Activated naive CD8-positive, alpha-beta T cell treated with anti-CD3 and anti-CD28 coated beads, Interleukin-2, amount 50 U/mL, for 24 hours (primary cell): Measurements from ENCODE around the gene RYR3.

Experiments used
- ATAC-seq: fragments of 150-1000 bp; cut with Tn5 transposase; one replicate; pipeline ENCODE4 v1.10.0; 2021
- DNase-seq: peaks from one replicate; pipeline ENCODE4 v3.0.0; 2021
- H3K27ac Mint-ChIP-seq: one replicate; pipeline ENCODE4 v1.8.0; 2021; ENCODE audit warnings: mild to moderate bottlenecking, mixed read lengths
- H3K27me3 Mint-ChIP-seq: one replicate; pipeline ENCODE4 v1.8.0; 2021; ENCODE audit warnings: mixed read lengths
- H3K36me3 Mint-ChIP-seq: one replicate; pipeline ENCODE4 v1.8.0; 2021; ENCODE audit warnings: low read depth, mixed read lengths
- H3K4me1 Mint-ChIP-seq: one replicate; pipeline ENCODE4 v1.8.0; 2021; ENCODE audit warnings: mixed read lengths
- H3K4me3 Mint-ChIP-seq: one replicate; pipeline ENCODE4 v1.8.0; 2021; ENCODE audit warnings: mild to moderate bottlenecking, moderate library complexity, mixed read lengths
- H3K9me3 Mint-ChIP-seq: one replicate; pipeline ENCODE4 v1.8.0; 2021; ENCODE audit warnings: mixed read lengths

Gene RYR3

DNA sequence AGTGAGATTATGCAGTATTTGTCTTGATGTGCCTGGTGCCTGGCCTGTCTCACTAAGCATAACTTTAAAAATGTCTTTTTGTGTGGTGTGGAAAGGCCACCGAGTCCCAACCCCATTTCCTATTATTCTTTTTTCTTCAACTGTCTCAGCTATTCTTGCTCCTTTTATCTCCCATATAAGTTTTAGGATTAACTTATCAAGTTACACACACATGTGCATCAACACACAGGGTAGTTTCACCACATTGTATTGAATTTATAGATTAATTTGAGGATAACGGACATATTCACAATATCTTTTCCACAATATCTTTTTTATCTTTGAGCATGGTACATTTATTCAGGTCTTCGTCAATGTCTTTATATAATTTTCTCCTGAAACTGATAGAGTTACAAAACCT is 127.6 kb downstream of the RYR3 start:
- DNase-seq = no peak
- Mint-ChIP-seq H3K36me3 (no peaks in the 10 kb centered on the region), H3K4me1 (no peaks in the 10 kb centered on the region), H3K9me3 (no peaks in the 10 kb centered on the region), H3K4me3 (no peak overlapping the region), H3K27ac (no peak overlapping the region), H3K27me3 (peaks cover 18% of the 10 kb centered on the region)
- no peak for ATAC-seq

- Mint-ChIP-seq H3K9me3 (no peaks in the 10 kb centered on the region), H3K4me1 (no peaks in the 10 kb centered on the region), H3K4me3 (no peak overlapping the region), H3K27ac (no peak overlapping the region), H3K27me3 (peaks cover 22% of the 10 kb centered on the region), H3K36me3 (no peaks in the 10 kb centered on the region)
- no peak for ATAC-seq
- no peak for DNase-seq
Observed at GRCh38 chr15:33440900-33441299, 130.1 kb downstream of the RYR3 start.

- ATAC-seq = no peak
- no peak for DNase-seq
- no peak overlapping the region for H3K27ac Mint-ChIP-seq
- H3K4me3 Mint-ChIP-seq = no peak overlapping the region
- no peaks in the 10 kb centered on the region for H3K9me3 Mint-ChIP-seq
- no peaks in the 10 kb centered on the region for H3K4me1 Mint-ChIP-seq
- H3K36me3 Mint-ChIP-seq = no peaks in the 10 kb centered on the region
- H3K27me3 Mint-ChIP-seq = peaks cover 21% of the 10 kb centered on the region
Observed at GRCh38 chr15:33442449-33442848, 131.7 kb downstream of the RYR3 start.

DNA sequence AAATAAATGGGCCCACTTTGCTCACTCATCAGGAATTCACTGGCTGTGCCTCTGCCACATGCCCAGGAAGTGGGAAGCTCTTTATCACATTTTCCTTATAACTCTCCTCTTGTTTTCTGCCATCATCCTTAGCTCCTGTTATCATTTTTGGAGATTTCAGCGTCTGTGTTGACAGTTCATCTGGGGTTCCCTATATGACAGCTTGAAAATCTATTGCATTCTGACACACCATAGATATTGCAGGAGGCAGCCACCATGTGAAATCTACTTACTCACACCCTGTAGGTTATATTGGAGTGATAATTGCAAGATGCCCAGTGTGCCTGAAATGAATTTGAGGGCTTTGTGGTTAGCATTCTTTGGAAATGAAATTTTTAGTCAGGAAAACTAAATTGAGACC is 132.9 kb downstream of the RYR3 start:
- Mint-ChIP-seq H3K36me3 (no peaks in the 10 kb centered on the region), H3K4me3 (no peak overlapping the region), H3K4me1 (no peaks in the 10 kb centered on the region), H3K27me3 (peaks cover 22% of the 10 kb centered on the region), H3K27ac (no peak overlapping the region), H3K9me3 (no peaks in the 10 kb centered on the region)
- DNase-seq (no peak), ATAC-seq (no peak)

DNA sequence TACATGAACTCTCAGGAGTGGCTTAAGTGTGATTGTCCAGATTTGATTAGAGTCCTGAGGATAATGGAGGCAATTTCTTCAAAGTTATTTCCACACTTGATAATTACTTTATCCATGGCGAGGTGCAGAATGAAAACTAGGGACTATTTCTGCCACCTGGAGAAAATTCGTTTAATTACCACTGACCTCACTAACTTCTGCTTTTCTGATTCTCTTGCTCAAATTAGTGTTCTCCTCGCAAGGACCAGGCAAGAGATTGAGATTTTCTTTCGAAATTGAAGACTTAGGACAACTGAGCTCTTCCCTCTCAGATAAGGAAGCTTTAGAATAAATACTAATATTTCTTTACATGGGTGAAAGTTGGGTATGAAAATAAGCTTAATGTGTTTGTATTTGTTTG is 135.2 kb downstream of the RYR3 start:
- Mint-ChIP-seq H3K4me1 (no peaks in the 10 kb centered on the region), H3K36me3 (no peaks in the 10 kb centered on the region), H3K27me3 (peaks cover 15% of the 10 kb centered on the region), H3K27ac (no peak overlapping the region), H3K9me3 (no peaks in the 10 kb centered on the region), H3K4me3 (no peak overlapping the region)
- ATAC-seq (no peak), DNase-seq (no peak)

DNA sequence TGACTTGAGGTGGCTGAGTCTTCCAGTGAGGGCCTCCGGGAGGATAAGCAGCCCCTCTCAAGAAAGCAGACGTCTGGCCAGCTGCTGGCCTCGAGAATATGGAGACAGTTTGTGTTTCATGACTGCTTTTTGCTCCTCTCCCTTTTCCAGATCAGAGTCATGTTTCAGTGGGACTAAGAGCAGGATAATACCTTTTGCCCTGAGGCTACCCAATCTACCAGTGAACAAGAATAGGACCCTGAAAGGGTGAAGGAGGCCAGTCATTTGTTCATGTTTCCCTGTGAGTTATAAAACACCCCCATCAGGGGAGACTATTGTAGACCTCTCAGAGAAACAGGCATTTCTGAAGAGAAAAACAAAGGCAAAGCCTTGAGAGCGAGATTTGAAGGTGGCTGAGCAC is 137.4 kb downstream of the RYR3 start:
- no peak for ATAC-seq
- DNase-seq = no peak
- Mint-ChIP-seq H3K4me1 (no peaks in the 10 kb centered on the region), H3K27me3 (peaks cover 12% of the 10 kb centered on the region), H3K9me3 (no peaks in the 10 kb centered on the region), H3K27ac (no peak overlapping the region), H3K36me3 (no peaks in the 10 kb centered on the region), H3K4me3 (no peak overlapping the region)

DNA sequence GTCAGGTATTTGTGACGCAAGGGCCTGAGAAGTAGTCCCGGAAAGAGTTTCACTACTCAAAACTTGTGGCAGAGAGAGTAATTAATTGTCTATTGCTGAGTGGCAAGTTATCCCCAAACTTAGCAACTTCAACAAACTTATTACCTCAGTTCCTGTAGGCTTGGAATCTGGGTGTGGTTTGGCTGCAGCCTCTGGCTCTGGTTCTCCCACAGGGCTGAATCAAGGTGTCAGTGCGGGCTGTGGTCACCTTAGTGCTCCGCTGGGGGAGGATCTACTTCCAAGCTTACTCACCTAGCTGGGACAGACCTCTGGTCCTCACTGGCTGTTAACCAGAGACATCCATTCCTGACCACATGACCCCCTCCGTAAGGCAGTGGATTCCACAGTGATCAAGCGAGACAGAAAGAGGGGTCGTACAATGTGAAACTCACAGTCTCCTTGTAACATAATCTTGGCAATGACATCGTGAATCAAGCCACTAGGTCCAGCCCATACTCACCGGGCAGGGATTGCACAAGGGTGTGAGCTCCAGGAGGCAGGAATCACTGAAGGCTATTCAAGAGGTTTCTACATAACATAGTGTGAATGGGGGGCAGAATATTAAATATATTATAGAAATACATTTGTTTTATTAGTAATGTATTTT is 138.3 kb downstream of the RYR3 start:
- Mint-ChIP-seq H3K4me1 (no peaks in the 10 kb centered on the region), H3K9me3 (no peaks in the 10 kb centered on the region), H3K27me3 (peaks cover 10% of the 10 kb centered on the region), H3K27ac (no peak overlapping the region), H3K36me3 (no peaks in the 10 kb centered on the region), H3K4me3 (no peak overlapping the region)
- DNase-seq (no peak), ATAC-seq (no peak)

DNA sequence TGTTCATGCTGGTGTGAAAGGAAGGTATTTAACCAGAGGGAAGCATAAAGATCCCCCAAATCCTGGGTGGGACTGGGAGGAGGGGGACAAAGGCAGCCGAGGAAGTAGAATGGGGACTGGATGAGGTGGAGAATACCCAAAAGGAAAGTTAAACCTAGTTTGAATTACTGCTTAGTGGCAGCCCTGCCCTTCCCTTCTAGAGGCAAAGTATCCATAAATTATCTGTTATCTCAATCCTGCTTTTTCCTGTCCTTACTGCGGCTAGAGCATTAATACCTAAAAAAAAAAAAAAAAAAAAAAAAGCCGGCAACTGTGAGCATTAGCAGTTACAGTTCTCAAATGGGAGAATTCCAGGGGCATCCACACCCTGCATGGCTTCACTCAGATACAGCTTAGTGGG is 139.0 kb downstream of the RYR3 start:
- DNase-seq = no peak
- ATAC-seq = no peak
- H3K4me1 Mint-ChIP-seq = no peaks in the 10 kb centered on the region
- H3K27ac Mint-ChIP-seq = no peak overlapping the region
- H3K36me3 Mint-ChIP-seq = no peaks in the 10 kb centered on the region
- H3K27me3 Mint-ChIP-seq = peaks cover 10% of the 10 kb centered on the region
- H3K4me3 Mint-ChIP-seq = no peak overlapping the region
- no peaks in the 10 kb centered on the region for H3K9me3 Mint-ChIP-seq

- ATAC-seq = no peak
- H3K36me3 Mint-ChIP-seq = no peaks in the 10 kb centered on the region
- no peaks in the 10 kb centered on the region for H3K9me3 Mint-ChIP-seq
- no peak overlapping the region for H3K27ac Mint-ChIP-seq
- H3K4me3 Mint-ChIP-seq = no peak overlapping the region
- H3K27me3 Mint-ChIP-seq = peaks cover 7% of the 10 kb centered on the region
- no peak for DNase-seq
- H3K4me1 Mint-ChIP-seq = no peaks in the 10 kb centered on the region
Observed at GRCh38 chr15:33451385-33451784, 140.6 kb downstream of the RYR3 start.

DNA sequence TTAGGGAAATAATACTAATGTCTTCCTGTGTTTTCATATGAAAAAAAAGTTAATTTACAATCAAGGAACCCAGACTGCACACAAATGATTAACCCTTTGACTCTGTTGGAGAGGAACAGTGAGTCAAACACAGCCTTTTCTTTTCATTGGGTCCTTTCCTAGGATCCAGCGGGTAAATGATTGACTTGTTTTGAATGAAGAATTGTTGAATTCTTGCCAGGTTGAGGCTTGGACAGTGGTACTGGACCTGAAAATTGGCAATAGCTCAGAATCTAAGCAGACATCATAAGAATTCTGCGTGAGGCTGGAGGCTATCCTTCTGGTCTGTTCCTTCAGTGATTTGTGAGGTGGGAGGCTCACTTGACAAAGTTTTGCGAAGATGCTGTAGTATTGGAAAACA is 143.0 kb downstream of the RYR3 start:
- ATAC-seq = no peak
- H3K9me3 Mint-ChIP-seq = no peaks in the 10 kb centered on the region
- no peaks in the 10 kb centered on the region for H3K36me3 Mint-ChIP-seq

DNA sequence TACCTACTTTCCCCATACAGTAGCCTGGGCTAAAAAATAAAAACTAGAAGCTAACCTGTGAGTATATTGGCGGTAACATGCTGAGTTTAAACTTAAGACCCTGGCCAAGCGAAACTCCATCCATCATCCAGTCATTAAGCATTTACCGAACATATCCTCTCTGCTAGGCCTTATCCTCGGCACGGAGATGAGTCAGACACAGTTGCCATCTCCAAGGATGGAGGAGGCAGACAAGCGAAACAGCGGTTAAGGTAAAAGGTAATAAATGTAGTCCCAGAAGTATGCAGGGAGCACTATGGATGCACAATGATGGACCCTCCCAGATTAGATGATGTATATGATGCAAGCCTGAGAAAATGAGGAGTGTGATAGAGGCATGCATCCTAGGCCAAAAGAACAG is 143.6 kb downstream of the RYR3 start:
- no peaks in the 10 kb centered on the region for H3K9me3 Mint-ChIP-seq
- no peak overlapping the region for H3K27ac Mint-ChIP-seq
- H3K27me3 Mint-ChIP-seq = no peaks in the 10 kb centered on the region
- ATAC-seq = no peak
- no peak for DNase-seq
- no peaks in the 10 kb centered on the region for H3K36me3 Mint-ChIP-seq
- H3K4me3 Mint-ChIP-seq = no peak overlapping the region
- H3K4me1 Mint-ChIP-seq = no peaks in the 10 kb centered on the region

More for the DNA sequence above, 143.0 kb downstream of the RYR3 start:
- Mint-ChIP-seq H3K4me1 (no peaks in the 10 kb centered on the region), H3K27me3 (peaks cover under 1% of the 10 kb centered on the region), H3K4me3 (no peak overlapping the region), H3K27ac (no peak overlapping the region)
- DNase-seq = no peak

- no peaks in the 10 kb centered on the region for H3K36me3 Mint-ChIP-seq
- H3K27ac Mint-ChIP-seq = no peak overlapping the region
- no peak overlapping the region for H3K4me3 Mint-ChIP-seq
- no peaks in the 10 kb centered on the region for H3K9me3 Mint-ChIP-seq
- ATAC-seq (no peak), DNase-seq (no peak)
- H3K27me3 Mint-ChIP-seq = no peaks in the 10 kb centered on the region
- H3K4me1 Mint-ChIP-seq = no peaks in the 10 kb centered on the region
Observed at GRCh38 chr15:33454996-33455395, 144.2 kb downstream of the RYR3 start.

GRCh38 chr15:33458421-33458820 is 147.7 kb downstream of the RYR3 start:
- no peaks in the 10 kb centered on the region for H3K36me3 Mint-ChIP-seq
- H3K27ac Mint-ChIP-seq = no peak overlapping the region
- H3K4me3 Mint-ChIP-seq = no peak overlapping the region
- DNase-seq (no peak), ATAC-seq (no peak)
- H3K4me1 Mint-ChIP-seq = no peaks in the 10 kb centered on the region
- no peaks in the 10 kb centered on the region for H3K9me3 Mint-ChIP-seq
- H3K27me3 Mint-ChIP-seq = no peaks in the 10 kb centered on the region

- no peak for DNase-seq
- Mint-ChIP-seq H3K36me3 (no peaks in the 10 kb centered on the region), H3K27ac (no peak overlapping the region), H3K4me3 (no peak overlapping the region), H3K27me3 (no peaks in the 10 kb centered on the region), H3K9me3 (no peaks in the 10 kb centered on the region), H3K4me1 (no peaks in the 10 kb centered on the region)
- no peak for ATAC-seq
Observed at GRCh38 chr15:33460166-33460805, 149.5 kb downstream of the RYR3 start.

DNA sequence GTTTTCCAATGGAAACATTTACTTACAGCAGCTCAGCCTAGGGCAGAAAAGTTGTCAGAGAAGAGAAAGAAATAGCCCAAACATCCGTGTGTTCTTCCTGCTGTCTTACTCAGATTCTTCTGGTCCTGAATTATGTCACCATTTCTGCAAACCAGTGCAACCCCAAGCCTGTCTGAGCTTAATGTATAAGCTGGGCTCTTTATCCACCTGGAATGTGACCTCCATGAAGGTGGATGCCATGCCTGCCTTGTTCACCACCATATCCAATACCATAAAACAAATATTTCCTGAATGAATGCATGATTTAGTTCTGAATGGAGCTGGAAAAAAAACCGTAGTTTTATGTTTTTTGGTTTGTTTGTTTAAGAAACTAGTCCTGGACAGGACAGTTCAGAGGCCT is 150.9 kb downstream of the RYR3 start:
- H3K9me3 Mint-ChIP-seq = no peaks in the 10 kb centered on the region
- H3K4me3 Mint-ChIP-seq = no peak overlapping the region
- H3K4me1 Mint-ChIP-seq = no peaks in the 10 kb centered on the region
- no peaks in the 10 kb centered on the region for H3K36me3 Mint-ChIP-seq
- no peak overlapping the region for H3K27ac Mint-ChIP-seq
- H3K27me3 Mint-ChIP-seq = no peaks in the 10 kb centered on the region
- no peak for DNase-seq
- no peak for ATAC-seq
